ENCODE results near the gene PIP4K2A. TPM values are rescaled to one million over a fixed set of nuclear protein-coding genes. Genes with fewer than 3 reads are reported as not detected.

PIP4K2A gene
- total and polyA plus RNA-seq, 2 of the 13 experiments (the other 11 are each of a cell fraction or from before 2014, with no cell fraction given) = 9.1 to 22.6 TPM

- Histone ChIP-seq H3K27ac (ENCODE audit: extremely low read length, insufficient read depth, low read length) (no peak overlapping the region), H3K9ac (ENCODE audit: insufficient read depth, low read depth, low read length) (no peak overlapping the region), H3K27me3 (ENCODE audit: control insufficient read depth in 1 of 2, insufficient read depth in 2 of 2, low read length in 2 of 2) (no peaks in the 10 kb centered on the region; a peak in 1 of 5 replicates), H3K36me3 (replicated peaks in 1 of 2; ENCODE audit: control insufficient read depth in 1 of 2, insufficient read depth in 2 of 2, low read length in 2 of 2) (no peaks in the 10 kb centered on the region), H3K4me3 (replicated peaks in 1 of 3; ENCODE audit: insufficient read depth in 1 of 3, low read depth in 2 of 3, low read length in 3 of 3) (no peak overlapping the region), H2AFZ (ENCODE audit: low read length) (no peak overlapping the region), H4K20me1 (ENCODE audit: insufficient read depth, low read length) (no peaks in the 10 kb centered on the region), H3K4me2 (ENCODE audit: low read depth, low read length) (no peak overlapping the region), H3K9me3 (ENCODE audit: low read length) (no peaks in the 10 kb centered on the region), H3K4me1 (ENCODE audit: insufficient read depth, low read length) (no peaks in the 10 kb centered on the region), H3K79me2 (ENCODE audit: insufficient read depth, low read length) (no peaks in the 10 kb centered on the region)
- 32% methylated on average over 10 of the region's 11 CpGs for WGBS (ENCODE audit: low lambda C conversion rate)
- no peak for ATAC-seq
- no peak for TF ChIP-seq ZNF546 (CRISPR knock-in tag; conservative IDR thresholded peaks at IDR 0.05)
- no peak for FAIRE-seq
- ChIA-PET CTCF (ENCODE audit: low intra/inter-chr PET ratio, low total read pairs) (no interaction called here), POLR2A (no interaction called here)
- in situ Hi-C loops (cut with HindIII; ENCODE audit: extremely low pct_ligation_motif_present, low pct_unique_long_range_greater_than_20kb) = no loop called here
- intact Hi-C loops (cut with micrococcal nuclease; ENCODE audit: unreplicated experiment) = no loop called here
- no TSS peak for BruUV-seq (replicated peaks)
- no peak for DNase-seq (ENCODE audit: low spot score)
Measured at GRCh38 chr10:22505911-22506685, 208.3 kb downstream of the PIP4K2A start.

GRCh38 chr10:22504766-22505165, 209.6 kb downstream of the PIP4K2A start:
- Histone ChIP-seq H3K27me3 (ENCODE audit: control insufficient read depth in 1 of 2, insufficient read depth in 2 of 2, low read length in 2 of 2) (no peaks in the 10 kb centered on the region; a peak in 1 of 5 replicates), H3K9me3 (ENCODE audit: low read length) (no peaks in the 10 kb centered on the region), H3K4me2 (ENCODE audit: low read depth, low read length) (no peak overlapping the region), H3K27ac (ENCODE audit: extremely low read length, insufficient read depth, low read length) (no peak overlapping the region), H3K79me2 (ENCODE audit: insufficient read depth, low read length) (no peaks in the 10 kb centered on the region), H3K4me1 (ENCODE audit: insufficient read depth, low read length) (no peaks in the 10 kb centered on the region), H4K20me1 (ENCODE audit: insufficient read depth, low read length) (no peaks in the 10 kb centered on the region), H2AFZ (ENCODE audit: low read length) (no peak overlapping the region), H3K9ac (ENCODE audit: insufficient read depth, low read depth, low read length) (no peak overlapping the region), H3K36me3 (replicated peaks in 1 of 2; ENCODE audit: control insufficient read depth in 1 of 2, insufficient read depth in 2 of 2, low read length in 2 of 2) (no peaks in the 10 kb centered on the region), H3K4me3 (replicated peaks in 1 of 3; ENCODE audit: insufficient read depth in 1 of 3, low read depth in 2 of 3, low read length in 3 of 3) (no peak overlapping the region)
- in situ Hi-C loops (cut with HindIII; ENCODE audit: extremely low pct_ligation_motif_present, low pct_unique_long_range_greater_than_20kb) (no loop called here), intact Hi-C loops (cut with micrococcal nuclease; ENCODE audit: unreplicated experiment) (no loop called here)
- WGBS (ENCODE audit: low lambda C conversion rate) = 31% methylated on average over 4 of the region's 4 CpGs
- ATAC-seq = no peak
- FAIRE-seq = no peak
- POLR2A ChIA-PET = no interaction called here
- BruUV-seq (replicated peaks) = no TSS peak
- no peak for TF ChIP-seq MBD4 (IDR thresholded peaks at IDR 0.05; ENCODE audit: borderline replicate concordance, low read length)
- TF ChIP-seq ZBTB44 (CRISPR knock-in tag; IDR thresholded peaks at IDR 0.05) = no peak
- no peak for TF ChIP-seq KDM1A (CRISPR knock-in tag; IDR thresholded peaks at IDR 0.05)
- no peak for TF ChIP-seq THAP7 (CRISPR knock-in tag; IDR thresholded peaks at IDR 0.05)
- no peak for TF ChIP-seq GLI4 (CRISPR knock-in tag; IDR thresholded peaks at IDR 0.05; ENCODE audit: borderline replicate concordance)
- no peak for TF ChIP-seq TEF (CRISPR knock-in tag; IDR thresholded peaks at IDR 0.05)
- TF ChIP-seq ZNF160 (CRISPR knock-in tag; IDR thresholded peaks at IDR 0.05) = no peak
- no peak for TF ChIP-seq HDAC1 (CRISPR knock-in tag; IDR thresholded peaks at IDR 0.05)
- no peak for TF ChIP-seq ZNF562 (CRISPR knock-in tag; IDR thresholded peaks at IDR 0.05; ENCODE audit: borderline replicate concordance)
- TF ChIP-seq SIX1 (CRISPR knock-in tag; IDR thresholded peaks at IDR 0.05; ENCODE audit: borderline replicate concordance) = no peak
- TF ChIP-seq ZUFSP (CRISPR knock-in tag; IDR thresholded peaks at IDR 0.05; ENCODE audit: borderline replicate concordance) = no peak
- no peak for TF ChIP-seq NCOA5 (CRISPR knock-in tag; IDR thresholded peaks at IDR 0.05)
- CTCF ChIA-PET (ENCODE audit: low intra/inter-chr PET ratio, low total read pairs) = no interaction called here
- no peak for DNase-seq (ENCODE audit: low spot score)
